Smooth muscle cell (in vitro differentiated cells): ENCODE results near the gene SLC35A4. TPM values are rescaled to one million over a fixed set of nuclear protein-coding genes. Genes with fewer than 3 reads are reported as not detected.

Experiments used
- DNase-seq: peaks from one replicate; lab custom pipeline; 2025; ENCODE audit not compliant: unreplicated experiment; lab: John Stamatoyannopoulos, UW
- H2AFZ ChIP-seq: fragments of 200-600 bp; sonication (generic); 2 replicates; pipeline ENCODE4 v1.6.0; 2016; ENCODE audit warnings: antibody characterized with exemption, low read depth, mild to moderate bottlenecking
- H3F3A ChIP-seq: fragments of 200-600 bp; sonication (generic); 2 replicates; pipeline ENCODE4 v1.6.0; 2017; ENCODE audit warnings: antibody characterized with exemption, low read depth
- H3K27ac ChIP-seq: fragments of 200-600 bp; sonication (generic); 2 replicates; pipeline ENCODE4 v1.5.1; 2016; ENCODE audit warnings: low read depth, mild to moderate bottlenecking
- H3K27me3 ChIP-seq: fragments of 200-600 bp; sonication (generic); 2 replicates; pipeline ENCODE4 v1.6.1; 2016; ENCODE audit warnings: low read depth, mild to moderate bottlenecking
- H3K36me3 ChIP-seq: fragments of 200-600 bp; sonication (generic); 2 replicates; pipeline ENCODE4 v1.5.1; 2016; ENCODE audit warnings: low read depth
- H3K4me1 ChIP-seq: fragments of 200-600 bp; sonication (generic); 2 replicates; pipeline ENCODE4 v1.5.1; 2016; ENCODE audit warnings: low read depth
- H3K4me2 ChIP-seq: fragments of 200-600 bp; sonication (generic); 2 replicates; pipeline ENCODE4 v1.6.0; 2016; ENCODE audit warnings: mild to moderate bottlenecking
- H3K4me3 ChIP-seq: fragments of 200-600 bp; sonication (generic); 2 replicates; pipeline ENCODE4 v1.5.1; 2016; ENCODE audit warnings: mild to moderate bottlenecking
- H3K79me2 ChIP-seq: fragments of 200-600 bp; sonication (generic); 2 replicates; pipeline ENCODE4 v1.6.0; 2016; ENCODE audit warnings: low read depth, mild to moderate bottlenecking
- H3K9ac ChIP-seq: fragments of 200-600 bp; sonication (generic); 2 replicates; pipeline ENCODE4 v1.6.0; 2016; ENCODE audit warnings: low read depth
- H3K9me3 ChIP-seq: fragments of 200-600 bp; sonication (generic); replicated peaks from 2 replicates; pipeline ENCODE4 v1.5.1; 2016; ENCODE audit warnings: low read depth
- H4K20me1 ChIP-seq: fragments of 200-600 bp; sonication (generic); 2 replicates; pipeline ENCODE4 v1.6.0; 2016; ENCODE audit warnings: low read depth
- WGBS: methylation state at CpG from one replicate; pipeline ENCODE4 v1.1.7; 2016; ENCODE audit warnings: low lambda C conversion rate; 5-methylcytosine and 5-hydroxymethylcytosine counted together
- polyA plus RNA-seq: library from polyadenylated mRNA; unstranded; fragments of >200 nt; fragmentation: Nextera tagmentation; extraction: Ambion mirVana; gene quantifications from 2 replicates; pipeline ENCODE4 v1.2.1, GENCODE V29; 2016
- total RNA-seq: library from RNA; depleted of rRNA; stranded (reverse); fragments of >200 nt; gene quantifications from 2 replicates; pipeline ENCODE4 v1.2.3, GENCODE V29; 2014
- TF ChIP-seq, protein P1 (sequence below): fragments of 200-600 bp; sonication (generic); IDR thresholded peaks from 2 replicates; pipeline ENCODE4 v1.5.1; 2017; ENCODE audit warnings: borderline replicate concordance, mild to moderate bottlenecking, antibody characterized with exemption; ENCODE audit not compliant: insufficient read depth, poor library complexity, severe bottlenecking

Gene SLC35A4
- total and polyA plus RNA-seq, 2 experiments from 2014 or later, result 42.7 to 82.9 TPM

DNA sequence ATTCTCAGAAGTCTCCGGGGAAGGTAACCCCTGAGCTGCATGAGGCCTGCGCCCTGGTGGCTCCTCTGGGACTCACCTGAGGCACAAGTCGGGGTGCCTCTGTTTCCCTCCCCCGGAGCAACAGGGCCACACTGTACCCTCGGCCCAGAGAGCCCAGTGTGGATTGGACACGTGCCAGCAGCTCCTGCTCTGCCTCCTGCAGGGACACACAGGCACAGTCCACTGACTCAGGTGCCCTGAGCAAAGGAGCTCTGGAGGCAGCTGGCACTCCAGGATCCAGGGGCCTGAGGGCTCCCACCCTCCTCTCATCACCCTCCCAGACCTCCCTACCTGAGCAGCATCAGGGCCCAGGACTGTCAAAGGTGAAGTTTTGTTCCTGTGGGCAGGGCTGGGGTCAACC lies 29.5 kb downstream of the SLC35A4 start:
- Histone ChIP-seq H3K27ac (no peak overlapping the region), H3K4me2 (no peak overlapping the region), H3K9me3 (no peaks in the 10 kb centered on the region), H3K36me3 (no peaks in the 10 kb centered on the region), H3K79me2 (no peaks in the 10 kb centered on the region), H2AFZ (no peak overlapping the region), H3K4me3 (no peak overlapping the region), H3K4me1 (no peaks in the 10 kb centered on the region), H3K9ac (no peak overlapping the region), H3F3A (peaks cover 5% of the 10 kb centered on the region), H4K20me1 (no peaks in the 10 kb centered on the region), H3K27me3 (no peaks in the 10 kb centered on the region)
- TF ChIP-seq, protein P1, sequence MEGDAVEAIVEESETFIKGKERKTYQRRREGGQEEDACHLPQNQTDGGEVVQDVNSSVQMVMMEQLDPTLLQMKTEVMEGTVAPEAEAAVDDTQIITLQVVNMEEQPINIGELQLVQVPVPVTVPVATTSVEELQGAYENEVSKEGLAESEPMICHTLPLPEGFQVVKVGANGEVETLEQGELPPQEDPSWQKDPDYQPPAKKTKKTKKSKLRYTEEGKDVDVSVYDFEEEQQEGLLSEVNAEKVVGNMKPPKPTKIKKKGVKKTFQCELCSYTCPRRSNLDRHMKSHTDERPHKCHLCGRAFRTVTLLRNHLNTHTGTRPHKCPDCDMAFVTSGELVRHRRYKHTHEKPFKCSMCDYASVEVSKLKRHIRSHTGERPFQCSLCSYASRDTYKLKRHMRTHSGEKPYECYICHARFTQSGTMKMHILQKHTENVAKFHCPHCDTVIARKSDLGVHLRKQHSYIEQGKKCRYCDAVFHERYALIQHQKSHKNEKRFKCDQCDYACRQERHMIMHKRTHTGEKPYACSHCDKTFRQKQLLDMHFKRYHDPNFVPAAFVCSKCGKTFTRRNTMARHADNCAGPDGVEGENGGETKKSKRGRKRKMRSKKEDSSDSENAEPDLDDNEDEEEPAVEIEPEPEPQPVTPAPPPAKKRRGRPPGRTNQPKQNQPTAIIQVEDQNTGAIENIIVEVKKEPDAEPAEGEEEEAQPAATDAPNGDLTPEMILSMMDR, result no peak
- WGBS, result 92% methylated on average over 6 of the region's 6 CpGs
- no peak for DNase-seq

DNA sequence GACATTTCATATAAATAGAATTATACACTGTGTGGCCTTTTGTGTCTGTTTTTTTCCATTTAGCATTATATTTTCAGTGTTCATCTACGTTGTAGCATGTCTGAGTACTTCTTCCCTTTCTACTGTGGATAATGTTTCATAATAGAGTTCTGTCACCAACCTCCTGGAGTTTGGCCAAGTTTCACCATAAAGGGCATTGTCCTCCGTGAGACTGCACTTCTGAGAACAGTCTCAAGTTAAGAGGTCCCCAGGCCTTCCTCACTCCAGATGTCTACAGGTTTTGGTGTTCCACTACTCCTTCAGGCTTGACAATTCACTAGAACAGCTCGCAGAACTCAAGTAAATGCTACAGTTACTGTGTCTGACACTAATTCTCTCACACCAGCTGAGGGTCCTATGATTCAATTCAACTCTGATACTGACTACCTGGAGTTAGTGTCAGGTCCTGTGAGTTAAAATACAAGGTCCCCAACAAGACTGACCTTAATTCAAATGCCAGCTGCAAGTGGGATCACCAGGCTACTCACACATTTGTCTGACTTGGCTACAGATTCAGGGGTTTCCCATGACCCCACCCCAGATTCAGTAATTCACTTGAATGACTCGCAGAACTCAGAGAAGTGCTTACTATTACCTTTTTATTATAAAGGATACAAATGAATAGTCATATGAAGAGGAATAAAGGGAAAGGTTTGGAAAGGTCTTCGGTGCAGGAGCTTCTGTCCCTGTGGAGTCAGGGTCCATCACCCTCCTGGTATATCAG lies 31.1 kb downstream of the SLC35A4 start:
- Histone ChIP-seq H3K9me3 (no peaks in the 10 kb centered on the region), H3F3A (peaks cover 5% of the 10 kb centered on the region), H3K27me3 (no peaks in the 10 kb centered on the region), H2AFZ (no peak overlapping the region), H3K4me2 (no peak overlapping the region), H3K27ac (no peak overlapping the region), H4K20me1 (no peaks in the 10 kb centered on the region), H3K9ac (no peak overlapping the region), H3K79me2 (no peaks in the 10 kb centered on the region), H3K36me3 (no peaks in the 10 kb centered on the region), H3K4me1 (no peaks in the 10 kb centered on the region), H3K4me3 (no peak overlapping the region)
- TF ChIP-seq, protein P1, result no peak
- 89% methylated on average over 5 of the region's 5 CpGs for WGBS
- no peak for DNase-seq

DNA sequence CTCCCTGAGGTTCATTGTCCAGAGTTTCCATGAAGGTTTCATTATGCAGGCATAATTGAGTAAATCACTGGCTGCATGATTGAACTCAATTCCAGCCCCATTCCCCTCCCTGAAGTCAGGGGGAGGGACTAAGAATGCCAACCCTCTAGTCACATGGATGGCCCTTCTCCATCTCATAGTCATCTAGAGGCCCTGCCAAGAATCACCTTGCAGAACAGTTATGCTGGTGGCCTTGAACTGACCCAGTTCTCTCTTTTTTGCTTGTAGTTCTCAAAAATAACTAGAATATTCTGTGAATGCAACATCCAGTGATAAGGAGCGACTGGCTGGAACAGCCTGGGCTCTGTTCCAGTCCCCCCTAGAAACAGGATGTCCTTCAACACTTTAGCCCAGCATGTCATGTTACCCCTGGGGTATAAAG lies 31.7 kb downstream of the SLC35A4 start:
- no peaks in the 10 kb centered on the region for H3K27me3 ChIP-seq
- H3F3A ChIP-seq, result peaks cover 5% of the 10 kb centered on the region
- H3K9ac ChIP-seq, result no peak overlapping the region
- H3K27ac ChIP-seq, result no peak overlapping the region
- no peak overlapping the region for H2AFZ ChIP-seq
- H3K4me3 ChIP-seq, result no peak overlapping the region
- 84% methylated on average over 1 of the region's 1 CpG for WGBS
- H3K36me3 ChIP-seq, result no peaks in the 10 kb centered on the region
- no peak overlapping the region for H3K4me2 ChIP-seq
- H4K20me1 ChIP-seq, result no peaks in the 10 kb centered on the region
- H3K4me1 ChIP-seq, result no peaks in the 10 kb centered on the region
- no peaks in the 10 kb centered on the region for H3K9me3 ChIP-seq
- no peak for DNase-seq
- TF ChIP-seq, protein P1, result no peak
- no peaks in the 10 kb centered on the region for H3K79me2 ChIP-seq

DNA sequence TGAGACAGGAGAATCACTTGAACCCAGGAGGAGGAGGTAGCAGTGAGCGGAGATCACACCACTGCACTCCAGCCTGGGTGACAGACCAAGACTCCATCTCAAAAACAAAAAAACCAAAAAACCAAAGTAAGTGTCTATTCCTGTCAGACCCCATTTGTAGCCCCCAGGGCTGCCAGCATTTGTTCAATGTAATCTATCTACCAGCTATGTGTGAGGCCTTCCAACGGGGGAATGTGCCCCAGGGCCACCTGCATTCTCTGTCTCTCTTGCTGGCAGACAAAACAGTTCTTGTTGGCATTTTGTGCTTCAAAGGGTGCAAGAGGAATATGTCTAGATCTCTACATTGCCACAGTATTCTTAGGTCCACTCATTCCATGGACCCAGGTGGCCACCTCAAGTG lies 34.2 kb downstream of the SLC35A4 start:
- no peak overlapping the region for H3K4me2 ChIP-seq
- H3K27ac ChIP-seq, result no peak overlapping the region
- H3K79me2 ChIP-seq, result no peaks in the 10 kb centered on the region
- no peak overlapping the region for H3K4me3 ChIP-seq
- no peak overlapping the region for H3K9ac ChIP-seq
- H3F3A ChIP-seq, result no peaks in the 10 kb centered on the region
- H3K27me3 ChIP-seq, result no peaks in the 10 kb centered on the region
- no peaks in the 10 kb centered on the region for H4K20me1 ChIP-seq
- TF ChIP-seq, protein P1, result no peak
- H3K4me1 ChIP-seq, result no peaks in the 10 kb centered on the region
- 70% methylated on average over 2 of the region's 2 CpGs for WGBS
- no peaks in the 10 kb centered on the region for H3K9me3 ChIP-seq
- H3K36me3 ChIP-seq, result no peaks in the 10 kb centered on the region
- H2AFZ ChIP-seq, result no peak overlapping the region
- DNase-seq, result no peak
